Endothelial cell of umbilical vein (primary cell): ENCODE data around the gene CCDC157.

ENCODE experiments used
- CTCF ChIP-seq, 2 donors: IDR thresholded peaks; 1 replicate in 1 of 2; 2 replicates in 1 of 2; pipeline ENCODE4 v1.5.1; 2011; ENCODE audit warnings: low read length in 2 of 2, mild to moderate bottlenecking in 2 of 2, moderate library complexity in 2 of 2, control low read depth in 1 of 2, inconsistent platforms in 1 of 2, low read depth in 1 of 2; ENCODE audit not compliant: insufficient read depth in 1 of 2; ENCODE audit errors: extremely low read depth in 1 of 2
- EZH2 ChIP-seq: IDR thresholded peaks from 2 replicates; pipeline ENCODE4 v1.6.1; 2012; ENCODE audit warnings: borderline replicate concordance, low read depth, mild to moderate bottlenecking, moderate library complexity, low read length, inconsistent platforms; ENCODE audit not compliant: severe bottlenecking
- GATA2 ChIP-seq: IDR thresholded peaks from 2 replicates; pipeline ENCODE4 v1.7.0; 2011; ENCODE audit warnings: low read depth, mild to moderate bottlenecking, moderate library complexity, mixed read lengths, low read length; ENCODE audit not compliant: insufficient read length, insufficient read depth
- MAX ChIP-seq: IDR thresholded peaks from 2 replicates; pipeline ENCODE4 v1.6.1; 2011; ENCODE audit not compliant: insufficient read depth, insufficient read length
- MYC ChIP-seq: IDR thresholded peaks from one replicate; pipeline ENCODE4 v1.6.1; 2011; ENCODE audit warnings: mild to moderate bottlenecking, low read depth, low read length
- POLR2A ChIP-seq: IDR thresholded peaks from 2 replicates; pipeline ENCODE4 v1.6.1; 2012; ENCODE audit warnings: low read depth, mild to moderate bottlenecking, control low read depth, low read length
- POLR2AphosphoS5 ChIP-seq: IDR thresholded peaks from 2 replicates; pipeline ENCODE4 v1.6.1; 2012; ENCODE audit warnings: low read depth, mild to moderate bottlenecking, control low read depth, low read length, moderate library complexity; ENCODE audit not compliant: insufficient read depth

- no peak for TF ChIP-seq CTCF (IDR thresholded peaks at IDR 0.05; ENCODE audit: extremely low read depth in 1 of 2, insufficient read depth in 1 of 2, low read depth in 1 of 2, low read length in 2 of 2)
- no peak for TF ChIP-seq EZH2
- TF ChIP-seq MAX, result no peak
- TF ChIP-seq GATA2, result no peak
- TF ChIP-seq MYC, result no peak
- TF ChIP-seq POLR2A, result no peak
- TF ChIP-seq POLR2AphosphoS5, result no peak
These were observed 9.1 kb downstream of the CCDC157 start for GRCh38 chr22:30365891-30366290.
